ENCODE measurements around the gene CACUL1. TPM values are rescaled to one million over a fixed set of nuclear protein-coding genes. Genes with fewer than 3 reads are reported as not detected.

Gene CACUL1
- total RNA-seq, 1 experiment from 2014 or later: 67.5 TPM

GRCh38 chr10:118704711-118705110, 50.1 kb downstream of the CACUL1 start:
- Histone ChIP-seq H3K4me3 (replicated peaks in 1 of 2; ENCODE audit: low read depth in 1 of 2, low read length in 2 of 2) (no peak overlapping the region), H4K20me1 (ENCODE audit: insufficient read depth) (no peaks in the 10 kb centered on the region), H3K27ac (ENCODE audit: low read depth, low read length) (no peak overlapping the region), H3K27me3 (ENCODE audit: insufficient read depth, low read length) (no peaks in the 10 kb centered on the region), H3K9me3 (ENCODE audit: control insufficient read depth in 1 of 2, insufficient read depth in 1 of 2, low read depth in 1 of 2, low read length in 2 of 2) (no peaks in the 10 kb centered on the region), H3K9me2 (ENCODE audit: insufficient read depth) (no peaks in the 10 kb centered on the region), H3K4me2 (ENCODE audit: low read length) (no peak overlapping the region), H3K4me1 (ENCODE audit: control insufficient read depth in 1 of 2, insufficient read depth in 2 of 2, low read length in 2 of 2) (peaks cover 0 to 3% of the 10 kb centered on the region in 2 experiments; a peak in 2 of 4 replicates), H3K79me2 (ENCODE audit: insufficient read depth, low read length) (peaks cover 22% of the 10 kb centered on the region), H3K36me3 (ENCODE audit: control insufficient read depth in 1 of 2, insufficient read depth in 2 of 2, low read length in 2 of 2) (peaks cover 0 to 3% of the 10 kb centered on the region in 2 experiments; a peak in 2 of 4 replicates), H2AFZ (ENCODE audit: low read depth, low read length, poor library complexity, severe bottlenecking) (no peak overlapping the region), H3K9ac (ENCODE audit: low read length) (no peak overlapping the region)
- RAD21 ChIA-PET (ENCODE audit: low non-redundant PET in 1 of 2, low total read pairs in 2 of 2, uncharacterized antibody in 2 of 2, unreplicated experiment in 2 of 2): interaction anchor here in 1 of 2 experiments (0.7 kb wide), 1 partner anchor 137 kb away, joined by 7 read pairs; no protein-coding TSS in a partner anchor
- ATAC-seq (no peak), DNase-seq (ENCODE audit: low read depth, low spot score) (no peak)
- CTCF ChIA-PET: no interaction called here
- BruUV-seq (replicated peaks): no TSS peak
- TF ChIP-seq SP1 (IDR thresholded peaks at IDR 0.05; ENCODE audit: low read depth) (no peak), YY1 (IDR thresholded peaks at IDR 0.05; ENCODE audit: extremely low read depth, insufficient replicate concordance, low read depth, low read length) (no peak), TCF7L2 (IDR thresholded peaks at IDR 0.05; ENCODE audit: borderline replicate concordance, extremely low read depth, insufficient read depth, insufficient read length) (no peak), ZFX (IDR thresholded peaks at IDR 0.05) (no peak), SIN3A (IDR thresholded peaks at IDR 0.05; ENCODE audit: low read depth) (no peak), ELF1 (IDR thresholded peaks at IDR 0.05; ENCODE audit: borderline replicate concordance, low read depth) (no peak), RAD21 (IDR thresholded peaks at IDR 0.05; ENCODE audit: low read depth) (no peak), EZH2phosphoT487 (IDR thresholded peaks at IDR 0.05; ENCODE audit: borderline replicate concordance) (no peak), CBX3 (IDR thresholded peaks at IDR 0.05; ENCODE audit: low read depth) (no peak)
- TF ChIP-seq, protein P1, sequence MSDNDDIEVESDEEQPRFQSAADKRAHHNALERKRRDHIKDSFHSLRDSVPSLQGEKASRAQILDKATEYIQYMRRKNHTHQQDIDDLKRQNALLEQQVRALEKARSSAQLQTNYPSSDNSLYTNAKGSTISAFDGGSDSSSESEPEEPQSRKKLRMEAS (IDR thresholded peaks at IDR 0.05): no peak
- TF ChIP-seq, protein P2, sequence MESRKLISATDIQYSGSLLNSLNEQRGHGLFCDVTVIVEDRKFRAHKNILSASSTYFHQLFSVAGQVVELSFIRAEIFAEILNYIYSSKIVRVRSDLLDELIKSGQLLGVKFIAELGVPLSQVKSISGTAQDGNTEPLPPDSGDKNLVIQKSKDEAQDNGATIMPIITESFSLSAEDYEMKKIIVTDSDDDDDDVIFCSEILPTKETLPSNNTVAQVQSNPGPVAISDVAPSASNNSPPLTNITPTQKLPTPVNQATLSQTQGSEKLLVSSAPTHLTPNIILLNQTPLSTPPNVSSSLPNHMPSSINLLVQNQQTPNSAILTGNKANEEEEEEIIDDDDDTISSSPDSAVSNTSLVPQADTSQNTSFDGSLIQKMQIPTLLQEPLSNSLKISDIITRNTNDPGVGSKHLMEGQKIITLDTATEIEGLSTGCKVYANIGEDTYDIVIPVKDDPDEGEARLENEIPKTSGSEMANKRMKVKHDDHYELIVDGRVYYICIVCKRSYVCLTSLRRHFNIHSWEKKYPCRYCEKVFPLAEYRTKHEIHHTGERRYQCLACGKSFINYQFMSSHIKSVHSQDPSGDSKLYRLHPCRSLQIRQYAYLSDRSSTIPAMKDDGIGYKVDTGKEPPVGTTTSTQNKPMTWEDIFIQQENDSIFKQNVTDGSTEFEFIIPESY (IDR thresholded peaks at IDR 0.05; ENCODE audit: extremely low read depth, insufficient replicate concordance, low read length): no peak
- intact Hi-C loops (cut with micrococcal nuclease): no loop called here
- POLR2A ChIA-PET: no interaction called here

All from HCT116 (cell line).